ENCODE data around the gene SLX9.

GRCh38 chr21:44899768-44900558 lies 39.9 kb upstream of the SLX9 start:
- TF ChIP-seq CTCF (conservative IDR thresholded peaks at IDR 0.05 in 1 of 2, IDR thresholded peaks at IDR 0.05 in 1 of 2; ENCODE audit: extremely low read depth in 1 of 2, insufficient read depth in 1 of 2, low read depth in 1 of 2, low read length in 2 of 2): no peak
- no peak for TF ChIP-seq EZH2 (IDR thresholded peaks at IDR 0.05; ENCODE audit: borderline replicate concordance, low read length)
